ENCODE results near the gene TBX20. TPM values are rescaled to one million over a fixed set of nuclear protein-coding genes. Genes with fewer than 3 reads are reported as not detected.
"Not testable (repeated sequence)": the region's sequence is repeated elsewhere in the genome, so short reads cannot be mapped to it uniquely, and the experiment has no call there.

The TBX20 gene
- polyA plus RNA-seq, 3 donors = not detected

DNA sequence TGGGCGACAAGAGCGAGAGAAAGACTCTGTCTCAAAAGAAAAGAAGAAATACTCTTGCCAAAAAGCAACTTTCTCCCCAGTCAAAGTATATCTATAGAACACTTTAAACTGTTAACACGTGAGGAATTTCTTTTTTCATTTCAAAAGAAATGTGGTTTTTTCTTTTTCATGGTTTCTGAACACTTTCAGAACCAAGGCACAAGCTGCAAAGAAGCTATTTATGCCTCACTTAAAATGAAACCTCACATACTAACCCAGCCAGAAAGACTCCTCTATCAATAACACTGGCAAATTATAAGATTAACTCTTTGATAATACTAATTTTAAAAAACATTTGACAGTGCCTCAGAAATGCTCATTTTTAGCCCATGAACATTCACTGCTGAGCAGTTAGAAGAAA is 20.9 kb downstream of the TBX20 start:
- no peaks in the 10 kb centered on the region for H3K79me2 ChIP-seq (ENCODE audit: insufficient read depth, low read length)
- peaks cover 0 to 8% (median 6%) of the 10 kb centered on the region in 3 donors for H3K27me3 Mint-ChIP-seq (ENCODE audit: low read depth in 3 of 3)
- H2AFZ ChIP-seq (ENCODE audit: insufficient read depth, low read depth, low read length, poor library complexity, severe bottlenecking) = no peak overlapping the region
- no peak overlapping the region for H3K27ac Mint-ChIP-seq
- no peak overlapping the region for H3K27ac ChIP-seq (ENCODE audit: low read depth in 1 of 2, low read length in 2 of 2)
- H3K9me3 ChIP-seq (replicated peaks in 1 of 2; ENCODE audit: control insufficient read depth in 1 of 2, insufficient read depth in 1 of 2, low read length in 2 of 2) = no peaks in the 10 kb centered on the region
- no CpG with 5 or more reads among the region's 3 CpGs for WGBS (ENCODE audit: insufficient coverage)
- TF ChIP-seq, protein P1, sequence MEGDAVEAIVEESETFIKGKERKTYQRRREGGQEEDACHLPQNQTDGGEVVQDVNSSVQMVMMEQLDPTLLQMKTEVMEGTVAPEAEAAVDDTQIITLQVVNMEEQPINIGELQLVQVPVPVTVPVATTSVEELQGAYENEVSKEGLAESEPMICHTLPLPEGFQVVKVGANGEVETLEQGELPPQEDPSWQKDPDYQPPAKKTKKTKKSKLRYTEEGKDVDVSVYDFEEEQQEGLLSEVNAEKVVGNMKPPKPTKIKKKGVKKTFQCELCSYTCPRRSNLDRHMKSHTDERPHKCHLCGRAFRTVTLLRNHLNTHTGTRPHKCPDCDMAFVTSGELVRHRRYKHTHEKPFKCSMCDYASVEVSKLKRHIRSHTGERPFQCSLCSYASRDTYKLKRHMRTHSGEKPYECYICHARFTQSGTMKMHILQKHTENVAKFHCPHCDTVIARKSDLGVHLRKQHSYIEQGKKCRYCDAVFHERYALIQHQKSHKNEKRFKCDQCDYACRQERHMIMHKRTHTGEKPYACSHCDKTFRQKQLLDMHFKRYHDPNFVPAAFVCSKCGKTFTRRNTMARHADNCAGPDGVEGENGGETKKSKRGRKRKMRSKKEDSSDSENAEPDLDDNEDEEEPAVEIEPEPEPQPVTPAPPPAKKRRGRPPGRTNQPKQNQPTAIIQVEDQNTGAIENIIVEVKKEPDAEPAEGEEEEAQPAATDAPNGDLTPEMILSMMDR (IDR thresholded peaks at IDR 0.05) = no peak
- no peaks in the 10 kb centered on the region for H3K4me1 ChIP-seq (ENCODE audit: control insufficient read depth in 1 of 2, insufficient read depth in 2 of 2, low read length in 2 of 2)
- no peak overlapping the region for H3K4me3 Mint-ChIP-seq
- H3K4me2 ChIP-seq (replicated peaks; ENCODE audit: extremely low read depth, low read length, poor library complexity, severe bottlenecking) = no peak overlapping the region
- H3K36me3 ChIP-seq (replicated peaks in 1 of 2; ENCODE audit: control insufficient read depth in 1 of 2, insufficient read depth in 2 of 2, low read length in 2 of 2) = no peaks in the 10 kb centered on the region
- no peaks in the 10 kb centered on the region for H3K27me3 ChIP-seq (ENCODE audit: control insufficient read depth in 2 of 2, insufficient read depth in 2 of 2, low read length in 2 of 2)
- H3K9ac ChIP-seq (ENCODE audit: insufficient read depth, low read length, poor library complexity, severe bottlenecking) = no peak overlapping the region
- H4K20me1 ChIP-seq (ENCODE audit: insufficient read depth, low read length) = no peaks in the 10 kb centered on the region
- intact Hi-C loops (cut with micrococcal nuclease) = no loop called here
- DNase-seq = no peak
- H3K4me1 Mint-ChIP-seq = no peaks in the 10 kb centered on the region
- no peak overlapping the region for H3K4me3 ChIP-seq (replicated peaks in 1 of 3; ENCODE audit: low read depth in 2 of 3, low read length in 3 of 3)
- H3K36me3 Mint-ChIP-seq = no peaks in the 10 kb centered on the region
- H3K9me3 Mint-ChIP-seq = no peaks in the 10 kb centered on the region

DNA sequence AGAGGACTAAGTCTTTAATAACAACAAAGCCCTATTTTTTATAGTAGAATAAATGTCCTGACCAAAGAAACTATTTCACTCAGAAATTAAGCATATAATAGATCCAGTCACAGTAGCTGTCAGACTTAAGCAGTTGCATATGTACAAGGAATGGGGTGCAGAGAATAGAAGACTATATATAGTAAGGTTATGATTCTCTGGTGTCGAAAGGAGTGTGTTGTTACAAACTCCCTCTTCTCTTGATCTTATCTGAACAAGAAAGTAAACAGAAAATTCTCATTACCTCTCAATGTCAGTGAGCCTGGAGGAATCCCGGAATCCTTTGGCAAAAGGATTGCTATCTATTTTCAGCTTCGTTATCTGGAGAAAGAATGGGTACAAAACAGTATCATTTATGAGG is 22.7 kb downstream of the TBX20 start:
- DNase-seq; H3K27ac Mint-ChIP-seq; H3K27me3 Mint-ChIP-seq (ENCODE audit: low read depth in 3 of 3); H2AFZ ChIP-seq (ENCODE audit: insufficient read depth, low read depth, low read length, poor library complexity, severe bottlenecking); H3K79me2 ChIP-seq (ENCODE audit: insufficient read depth, low read length); H3K36me3 ChIP-seq (replicated peaks in 1 of 2; ENCODE audit: control insufficient read depth in 1 of 2, insufficient read depth in 2 of 2, low read length in 2 of 2); H3K27me3 ChIP-seq (ENCODE audit: control insufficient read depth in 2 of 2, insufficient read depth in 2 of 2, low read length in 2 of 2); H3K9me3 Mint-ChIP-seq; H3K4me1 ChIP-seq (ENCODE audit: control insufficient read depth in 1 of 2, insufficient read depth in 2 of 2, low read length in 2 of 2); H3K27ac ChIP-seq (ENCODE audit: low read depth in 1 of 2, low read length in 2 of 2); H3K4me3 Mint-ChIP-seq; intact Hi-C loops (cut with micrococcal nuclease); H4K20me1 ChIP-seq (ENCODE audit: insufficient read depth, low read length); H3K4me2 ChIP-seq (replicated peaks; ENCODE audit: extremely low read depth, low read length, poor library complexity, severe bottlenecking); H3K36me3 Mint-ChIP-seq; H3K4me1 Mint-ChIP-seq; H3K9me3 ChIP-seq (replicated peaks in 1 of 2; ENCODE audit: control insufficient read depth in 1 of 2, insufficient read depth in 1 of 2, low read length in 2 of 2); H3K4me3 ChIP-seq (replicated peaks in 1 of 3; ENCODE audit: low read depth in 2 of 3, low read length in 3 of 3); H3K9ac ChIP-seq (ENCODE audit: insufficient read depth, low read length, poor library complexity, severe bottlenecking): not testable (repeated sequence)
- WGBS (ENCODE audit: insufficient coverage) = no CpG with 5 or more reads among the region's 3 CpGs

DNA sequence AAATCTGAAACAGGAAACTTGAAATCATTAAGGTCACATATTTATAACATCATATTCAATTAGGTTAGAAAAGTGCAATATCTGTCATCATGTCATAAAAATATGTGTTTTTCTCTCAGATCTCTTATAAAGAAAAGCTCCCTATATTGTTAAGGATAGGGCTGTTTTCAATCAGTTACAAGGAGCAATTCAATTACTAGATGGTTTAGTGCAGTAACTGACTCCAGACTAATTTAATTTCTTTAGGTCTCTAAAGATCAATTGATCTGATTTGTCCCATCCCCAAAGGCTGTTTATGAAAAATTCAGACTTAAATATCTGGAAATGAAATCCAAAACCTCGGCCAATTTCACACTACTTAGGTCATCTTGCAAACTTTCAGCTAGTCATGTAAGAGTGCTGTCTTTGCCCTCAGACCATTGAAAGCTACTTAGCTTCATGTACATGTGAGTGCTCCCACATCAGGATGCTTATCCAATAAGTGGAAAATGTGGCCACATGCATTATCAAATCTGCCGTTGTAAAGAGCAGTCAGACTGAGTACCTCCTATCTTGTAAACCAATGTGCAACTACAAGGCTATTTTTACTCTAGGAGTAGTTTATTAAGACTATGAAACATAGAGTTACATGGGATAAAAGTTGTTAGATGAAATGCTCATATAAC is 24.7 kb downstream of the TBX20 start:
- H3K4me2 ChIP-seq (replicated peaks; ENCODE audit: extremely low read depth, low read length, poor library complexity, severe bottlenecking); H3K9ac ChIP-seq (ENCODE audit: insufficient read depth, low read length, poor library complexity, severe bottlenecking); H3K4me3 Mint-ChIP-seq; H3K36me3 ChIP-seq (replicated peaks in 1 of 2; ENCODE audit: control insufficient read depth in 1 of 2, insufficient read depth in 2 of 2, low read length in 2 of 2); H3K36me3 Mint-ChIP-seq; H4K20me1 ChIP-seq (ENCODE audit: insufficient read depth, low read length); H3K27me3 ChIP-seq (ENCODE audit: control insufficient read depth in 2 of 2, insufficient read depth in 2 of 2, low read length in 2 of 2); H3K27me3 Mint-ChIP-seq (ENCODE audit: low read depth in 3 of 3); H3K4me1 Mint-ChIP-seq; H3K4me1 ChIP-seq (ENCODE audit: control insufficient read depth in 1 of 2, insufficient read depth in 2 of 2, low read length in 2 of 2); H3K27ac Mint-ChIP-seq; H2AFZ ChIP-seq (ENCODE audit: insufficient read depth, low read depth, low read length, poor library complexity, severe bottlenecking); H3K4me3 ChIP-seq (replicated peaks in 1 of 3; ENCODE audit: low read depth in 2 of 3, low read length in 3 of 3); intact Hi-C loops (cut with micrococcal nuclease); H3K9me3 ChIP-seq (replicated peaks in 1 of 2; ENCODE audit: control insufficient read depth in 1 of 2, insufficient read depth in 1 of 2, low read length in 2 of 2); DNase-seq; H3K9me3 Mint-ChIP-seq; H3K79me2 ChIP-seq (ENCODE audit: insufficient read depth, low read length); H3K27ac ChIP-seq (ENCODE audit: low read depth in 1 of 2, low read length in 2 of 2): not testable (repeated sequence)
- no CpG with 5 or more reads among the region's 2 CpGs for WGBS (ENCODE audit: insufficient coverage)

DNA sequence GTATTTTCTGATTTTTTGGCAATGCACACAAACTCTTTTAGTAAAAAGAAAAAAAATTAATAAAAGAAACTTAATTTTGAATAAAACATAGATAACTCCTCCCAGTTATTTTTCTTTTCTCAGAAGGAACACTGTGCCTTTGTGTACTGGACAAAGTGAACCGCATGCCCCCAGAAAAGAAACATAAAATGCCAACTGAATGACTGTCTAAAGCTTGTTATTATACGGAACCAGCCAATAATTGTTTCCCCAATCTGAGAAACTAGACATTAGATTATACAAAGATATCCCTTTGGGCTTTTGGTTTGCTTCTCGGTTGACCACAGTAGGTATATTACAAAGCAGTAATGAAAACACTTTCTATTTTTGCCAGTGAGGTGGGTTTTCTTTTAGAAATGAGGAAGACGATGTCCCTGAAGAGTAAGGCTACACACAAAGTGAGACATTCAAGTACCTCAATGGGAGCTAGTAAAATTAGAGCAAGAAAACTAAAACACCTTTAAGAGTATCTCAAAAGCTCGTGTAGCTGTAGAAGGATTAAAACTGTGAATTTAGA is 25.3 kb downstream of the TBX20 start:
- H3K4me1 Mint-ChIP-seq; H3K27me3 Mint-ChIP-seq (ENCODE audit: low read depth in 3 of 3); H3K36me3 ChIP-seq (replicated peaks in 1 of 2; ENCODE audit: control insufficient read depth in 1 of 2, insufficient read depth in 2 of 2, low read length in 2 of 2); H3K9me3 ChIP-seq (replicated peaks in 1 of 2; ENCODE audit: control insufficient read depth in 1 of 2, insufficient read depth in 1 of 2, low read length in 2 of 2); H3K9ac ChIP-seq (ENCODE audit: insufficient read depth, low read length, poor library complexity, severe bottlenecking); H3K27ac Mint-ChIP-seq; H3K4me3 ChIP-seq (replicated peaks in 1 of 3; ENCODE audit: low read depth in 2 of 3, low read length in 3 of 3); H3K27ac ChIP-seq (ENCODE audit: low read depth in 1 of 2, low read length in 2 of 2); H3K4me1 ChIP-seq (ENCODE audit: control insufficient read depth in 1 of 2, insufficient read depth in 2 of 2, low read length in 2 of 2); intact Hi-C loops (cut with micrococcal nuclease); H3K36me3 Mint-ChIP-seq; H3K27me3 ChIP-seq (ENCODE audit: control insufficient read depth in 2 of 2, insufficient read depth in 2 of 2, low read length in 2 of 2); H2AFZ ChIP-seq (ENCODE audit: insufficient read depth, low read depth, low read length, poor library complexity, severe bottlenecking); H3K4me2 ChIP-seq (replicated peaks; ENCODE audit: extremely low read depth, low read length, poor library complexity, severe bottlenecking); H3K9me3 Mint-ChIP-seq; DNase-seq; H3K79me2 ChIP-seq (ENCODE audit: insufficient read depth, low read length); H4K20me1 ChIP-seq (ENCODE audit: insufficient read depth, low read length); H3K4me3 Mint-ChIP-seq: not testable (repeated sequence)
- 100% methylated on average over 1 of the region's 5 CpGs for WGBS (ENCODE audit: insufficient coverage)

All from CD14-positive monocyte (primary cell).